Measurements from ENCODE around the gene HS6ST3. TPM values are rescaled to one million over a fixed set of nuclear protein-coding genes. Genes with fewer than 3 reads are reported as not detected.

The HS6ST3 gene
- total RNA-seq, 1 donor from 2014 or later, result not detected

- intact Hi-C loops (cut with micrococcal nuclease), result no loop called here
Observed at GRCh38 chr13:96294930-96295881, 205.3 kb downstream of the HS6ST3 start.

- intact Hi-C loops (cut with micrococcal nuclease), result no loop called here
Observed at GRCh38 chr13:96297360-96297759, 207.5 kb downstream of the HS6ST3 start.

GRCh38 chr13:96299235-96299634 is 209.3 kb downstream of the HS6ST3 start:
- intact Hi-C loops (cut with micrococcal nuclease), result no loop called here

GRCh38 chr13:96308568-96308967 is 218.7 kb downstream of the HS6ST3 start:
- intact Hi-C loops (cut with micrococcal nuclease), result no loop called here

GRCh38 chr13:96314974-96315373 is 225.1 kb downstream of the HS6ST3 start:
- intact Hi-C loops (cut with micrococcal nuclease), result no loop called here

- intact Hi-C loops (cut with micrococcal nuclease), result no loop called here
Observed at GRCh38 chr13:96338030-96338429, 248.1 kb downstream of the HS6ST3 start.

GRCh38 chr13:96342286-96342685 is 252.4 kb downstream of the HS6ST3 start:
- intact Hi-C loops (cut with micrococcal nuclease), result no loop called here

- intact Hi-C loops (cut with micrococcal nuclease), result no loop called here
Observed at GRCh38 chr13:96342852-96343465, 253.1 kb downstream of the HS6ST3 start.

GRCh38 chr13:96346921-96347320 is 257.0 kb downstream of the HS6ST3 start:
- intact Hi-C loops (cut with micrococcal nuclease), result no loop called here

- intact Hi-C loops (cut with micrococcal nuclease), result no loop called here
Observed at GRCh38 chr13:96373597-96373996, 283.7 kb downstream of the HS6ST3 start.

- intact Hi-C loops (cut with micrococcal nuclease), result no loop called here
Observed at GRCh38 chr13:96377835-96378234, 287.9 kb downstream of the HS6ST3 start.

GRCh38 chr13:96379967-96380366 is 290.1 kb downstream of the HS6ST3 start:
- intact Hi-C loops (cut with micrococcal nuclease), result no loop called here

GRCh38 chr13:96381681-96382080 is 291.8 kb downstream of the HS6ST3 start:
- intact Hi-C loops (cut with micrococcal nuclease), result no loop called here

GRCh38 chr13:96388598-96388997 is 298.7 kb downstream of the HS6ST3 start:
- intact Hi-C loops (cut with micrococcal nuclease), result no loop called here

- intact Hi-C loops (cut with micrococcal nuclease), result no loop called here
Observed at GRCh38 chr13:96391606-96392005, 301.7 kb downstream of the HS6ST3 start.

GRCh38 chr13:96397807-96398206 is 307.9 kb downstream of the HS6ST3 start:
- intact Hi-C loops (cut with micrococcal nuclease), result no loop called here

GRCh38 chr13:96398486-96398885 is 308.6 kb downstream of the HS6ST3 start:
- intact Hi-C loops (cut with micrococcal nuclease), result no loop called here

- intact Hi-C loops (cut with micrococcal nuclease), result no loop called here
Observed at GRCh38 chr13:96403241-96403640, 313.3 kb downstream of the HS6ST3 start.

GRCh38 chr13:96403651-96404050 is 313.7 kb downstream of the HS6ST3 start:
- intact Hi-C loops (cut with micrococcal nuclease), result no loop called here

GRCh38 chr13:96415831-96416385 is 326.0 kb downstream of the HS6ST3 start:
- intact Hi-C loops (cut with micrococcal nuclease), result no loop called here

- intact Hi-C loops (cut with micrococcal nuclease), result no loop called here
Observed at GRCh38 chr13:96417939-96418685, 328.2 kb downstream of the HS6ST3 start.

GRCh38 chr13:96421314-96421713 is 331.4 kb downstream of the HS6ST3 start:
- intact Hi-C loops (cut with micrococcal nuclease), result no loop called here

All from T-helper 1 cell treated with Interleukin-12 subunit alpha and Interleukin-12 subunit beta and Interleukin-4 antibody, amounts not matched to agents 30 ng/mL and 1 ng/mL, for 36 hours (primary cell).